Activated CD4-positive, CD25-positive, alpha-beta regulatory T cell treated with anti-CD3 and anti-CD28 coated beads, Interleukin-2, amount 50 U/mL, for 72 hours (primary cell): ENCODE data around the gene PCDHB9.
"Not testable (repeated sequence)": the region's sequence is repeated elsewhere in the genome, so short reads cannot be mapped to it uniquely, and the experiment has no call there.

Experiments
- DNase-seq: peaks from one replicate; pipeline ENCODE4 v3.0.0; 2021

The PCDHB9 gene

GRCh38 chr5:141186897-141187512 is at the start of gene PCDHB9:
PCDHB9 (plus strand) TSS chr5:141187161; CDS start chr5:141187319, 158 bp downstream.
- no peak for DNase-seq

GRCh38 chr5:141137346-141137745 is 49.6 kb upstream of the PCDHB9 start:
- not testable (repeated sequence) for DNase-seq

GRCh38 chr5:141149812-141150211 is 37.1 kb upstream of the PCDHB9 start, which contains the start of gene PCDHB6:
PCDHB6 (plus strand) TSS chr5:141150057; CDS start chr5:141150258, 201 bp downstream.
- no peak for DNase-seq

- no peak for DNase-seq
Observed at GRCh38 chr5:141150224-141150992, 36.6 kb upstream of the PCDHB9 start.

- no peak for DNase-seq
Observed at GRCh38 chr5:141150993-141151325, 36.0 kb upstream of the PCDHB9 start.

- DNase-seq = not testable (repeated sequence)
Observed at GRCh38 chr5:141151632-141152031, 35.3 kb upstream of the PCDHB9 start.

- DNase-seq = not testable (repeated sequence)
Observed at GRCh38 chr5:141152096-141152495, 34.9 kb upstream of the PCDHB9 start.

- DNase-seq = no peak
Observed at GRCh38 chr5:141155540-141156374, 31.2 kb upstream of the PCDHB9 start.

- not testable (repeated sequence) for DNase-seq
Observed at GRCh38 chr5:141157356-141157755, 29.6 kb upstream of the PCDHB9 start.

GRCh38 chr5:141157901-141158300 is 29.1 kb upstream of the PCDHB9 start:
- not testable (repeated sequence) for DNase-seq

- DNase-seq = no peak
Observed at GRCh38 chr5:141172381-141173204, 14.4 kb upstream of the PCDHB9 start, which contains the start of gene PCDHB7. PCDHB7 (plus strand) TSS chr5:141172644; CDS start chr5:141172836, 192 bp downstream.

GRCh38 chr5:141174291-141175104 is 12.5 kb upstream of the PCDHB9 start:
- not testable (repeated sequence) for DNase-seq

GRCh38 chr5:141175933-141176332 is 11.0 kb upstream of the PCDHB9 start:
- DNase-seq = no peak

GRCh38 chr5:141177577-141178191 is 9.3 kb upstream of the PCDHB9 start, which contains the start of gene PCDHB8:
PCDHB8 (plus strand) TSS chr5:141177790; CDS start chr5:141178035, 245 bp downstream.
- DNase-seq = not testable (repeated sequence)

GRCh38 chr5:141179371-141179770 is 7.6 kb upstream of the PCDHB9 start:
- not testable (repeated sequence) for DNase-seq

GRCh38 chr5:141179876-141180275 is 7.1 kb upstream of the PCDHB9 start:
- DNase-seq = not testable (repeated sequence)

- no peak for DNase-seq
Observed at GRCh38 chr5:141180313-141180712, 6.6 kb upstream of the PCDHB9 start.

- DNase-seq = no peak
Observed at GRCh38 chr5:141182248-141182647, 4.7 kb upstream of the PCDHB9 start, which contains the start of gene PCDHB16. PCDHB16 (plus strand) TSS chr5:141182387; CDS start chr5:141182560, 173 bp downstream.

GRCh38 chr5:141184117-141184855 is 2.7 kb upstream of the PCDHB9 start:
- DNase-seq = not testable (repeated sequence)

- not testable (repeated sequence) for DNase-seq
Observed at GRCh38 chr5:141188682-141189081, 1.7 kb downstream of the PCDHB9 start.
